Skeletal muscle tissue (tissue), 4 donors: ENCODE data around the gene ACOT6. TPM values are rescaled to one million over a fixed set of nuclear protein-coding genes. Genes with fewer than 3 reads are reported as not detected.
"Not testable (repeated sequence)": the region's sequence is repeated elsewhere in the genome, so short reads cannot be mapped to it uniquely, and the experiment has no call there.

ENCODE experiments used
- H3K27ac ChIP-seq: one replicate; pipeline ENCODE4 v1.7.0; 2013; ENCODE audit warnings: mild to moderate bottlenecking, low read depth, low read length, inconsistent platforms
- H3K27me3 ChIP-seq, 3 donors: one replicate each; pipeline ENCODE4 v1.7.0; 2013; ENCODE audit warnings: low read length in 3 of 3; ENCODE audit not compliant: control insufficient read depth in 3 of 3, insufficient read depth in 3 of 3
- H3K36me3 ChIP-seq, 3 donors: one replicate each; pipeline ENCODE4 v1.7.0; 2013; ENCODE audit warnings: low read length in 3 of 3; ENCODE audit not compliant: control insufficient read depth in 3 of 3, insufficient read depth in 3 of 3
- H3K4me1 ChIP-seq, 3 donors: one replicate each; pipeline ENCODE4 v1.7.0; 2013; ENCODE audit warnings: low read length in 3 of 3, mild to moderate bottlenecking in 3 of 3; ENCODE audit not compliant: control insufficient read depth in 3 of 3, insufficient read depth in 3 of 3
- H3K4me3 ChIP-seq, 3 donors: one replicate each; pipeline ENCODE4 v1.7.0; 2013; ENCODE audit warnings: low read length in 3 of 3
- H3K9ac ChIP-seq, 3 donors: one replicate each; pipeline ENCODE4 v1.7.0; 2013; ENCODE audit warnings: low read length in 3 of 3, mild to moderate bottlenecking in 3 of 3, moderate library complexity in 2 of 3, low read depth in 1 of 3
- H3K9me3 ChIP-seq, 3 donors: one replicate each; pipeline ENCODE4 v1.7.0; 2013; ENCODE audit warnings: low read length in 3 of 3; ENCODE audit not compliant: control insufficient read depth in 3 of 3
- total RNA-seq: library from RNA; depleted of rRNA; stranded (reverse); fragments of >200 nt; gene quantifications from one replicate; pipeline ENCODE4 v1.2.3, GENCODE V29; 2014
- donor health status: Osteomylitis.

ACOT6 gene
- total RNA-seq, 1 donor from 2014 or later = not detected

DNA sequence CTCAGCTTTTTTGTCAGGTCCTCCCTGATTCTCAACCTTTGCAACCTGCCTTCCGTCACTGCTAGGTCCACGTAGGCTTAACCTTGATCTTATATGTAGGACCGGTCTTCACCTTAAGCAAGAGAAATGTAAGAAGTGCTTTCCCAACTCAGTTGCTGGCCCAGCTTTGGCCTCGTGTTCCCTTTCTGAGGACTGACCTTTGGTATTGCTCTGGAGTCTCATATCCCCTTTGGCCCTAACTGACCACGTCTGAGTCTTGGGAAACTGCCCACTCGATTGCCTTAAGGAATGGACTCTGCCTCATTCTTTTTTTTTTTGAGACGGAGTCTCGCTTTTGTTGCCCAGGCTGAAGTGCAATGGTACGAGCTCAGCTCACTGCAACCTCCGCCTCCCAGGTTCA lies 8.0 kb downstream of the ACOT6 start:
- H3K9me3 ChIP-seq = no peaks in the 10 kb centered on the region
- H3K4me1 ChIP-seq = peaks cover 0 to 3% (median 0%) of the 10 kb centered on the region in 3 donors
- H3K36me3 ChIP-seq = no peaks in the 10 kb centered on the region
- H3K27me3 ChIP-seq = no peaks in the 10 kb centered on the region
- no peak overlapping the region for H3K4me3 ChIP-seq
- no peak overlapping the region for H3K9ac ChIP-seq
- no peak overlapping the region for H3K27ac ChIP-seq

DNA sequence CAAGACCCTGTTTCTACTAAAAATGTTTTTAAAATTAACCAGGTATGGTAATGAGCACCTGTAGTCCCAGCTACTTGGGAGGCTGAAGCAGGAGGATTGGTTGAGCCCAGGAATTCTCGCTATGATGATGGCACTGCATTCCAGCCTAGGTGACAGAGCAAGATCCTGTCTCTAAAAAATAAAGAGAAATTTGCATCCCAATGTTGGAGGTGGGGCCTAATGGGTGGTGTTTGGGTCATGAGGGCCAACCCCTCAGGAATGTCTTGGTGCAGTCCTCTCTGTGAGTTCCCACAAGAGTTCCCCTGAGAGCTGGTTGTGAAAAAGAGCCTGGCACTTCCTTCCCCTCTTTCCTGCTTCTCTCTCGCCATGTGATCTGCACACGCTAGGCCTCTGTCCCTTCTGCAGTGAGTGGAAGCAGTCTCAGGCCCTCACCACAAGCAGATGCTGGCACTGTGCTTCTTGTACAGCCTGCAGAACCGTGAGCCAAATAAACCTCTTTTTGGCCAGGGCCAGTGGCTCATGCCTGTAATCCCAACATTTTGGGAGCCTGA lies 11.3 kb downstream of the ACOT6 start:
- Histone ChIP-seq H3K27me3 (no peaks in the 10 kb centered on the region), H3K27ac (no peak overlapping the region), H3K9ac (no peak overlapping the region), H3K36me3 (no peaks in the 10 kb centered on the region), H3K4me1 (peaks cover 0 to 3% (median 0%) of the 10 kb centered on the region in 3 donors), H3K9me3 (no peaks in the 10 kb centered on the region), H3K4me3 (no peak overlapping the region)

DNA sequence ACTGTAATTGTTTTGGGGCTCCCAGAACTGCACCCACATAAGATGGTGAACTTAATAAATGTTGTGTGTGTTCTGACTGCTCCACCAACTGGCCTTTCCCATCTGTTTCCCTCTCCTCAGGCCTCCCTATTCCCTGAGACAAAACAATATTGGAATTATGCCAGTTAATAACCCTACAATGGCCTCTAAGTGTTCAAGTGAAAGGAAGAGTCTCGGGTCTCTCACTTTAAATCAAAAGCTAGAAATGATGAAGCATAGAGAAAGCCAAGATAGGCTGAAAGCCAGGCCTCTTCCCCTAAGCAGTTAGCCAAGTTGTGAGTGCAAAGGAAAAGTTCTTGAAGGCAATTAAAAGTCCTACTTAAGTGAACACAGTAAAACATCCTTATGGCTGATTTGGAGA lies 13.4 kb downstream of the ACOT6 start:
- no peak overlapping the region for H3K9ac ChIP-seq
- H3K4me1 ChIP-seq = no peaks in the 10 kb centered on the region
- H3K27ac ChIP-seq = no peak overlapping the region
- no peaks in the 10 kb centered on the region for H3K9me3 ChIP-seq
- H3K4me3 ChIP-seq = no peak overlapping the region
- H3K27me3 ChIP-seq = no peaks in the 10 kb centered on the region
- H3K36me3 ChIP-seq = no peaks in the 10 kb centered on the region

DNA sequence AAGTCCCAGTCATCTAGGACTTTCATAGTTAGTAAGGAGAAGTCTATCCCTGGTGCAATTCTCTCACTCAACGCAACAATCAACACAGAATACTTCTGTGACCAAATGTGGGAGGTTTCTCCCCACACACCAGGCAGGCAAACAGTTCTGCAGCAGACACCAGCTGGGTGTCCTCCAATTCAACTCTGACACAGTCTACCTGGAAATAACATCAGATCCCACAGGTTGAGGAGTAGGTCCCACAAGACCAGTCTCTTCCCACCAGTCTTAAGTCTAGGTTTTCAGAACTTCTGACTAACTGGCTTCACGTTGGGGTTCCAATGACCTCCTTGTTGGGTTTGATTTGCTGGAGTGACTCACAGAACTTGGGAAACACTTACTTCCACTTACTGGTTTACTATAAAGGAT lies 14.8 kb downstream of the ACOT6 start:
- Histone ChIP-seq H3K9ac (no peak overlapping the region), H3K4me1 (no peaks in the 10 kb centered on the region), H3K9me3 (no peaks in the 10 kb centered on the region), H3K27ac (no peak overlapping the region), H3K4me3 (no peak overlapping the region), H3K27me3 (no peaks in the 10 kb centered on the region), H3K36me3 (peaks cover 0 to 3% (median 0%) of the 10 kb centered on the region in 3 donors)

DNA sequence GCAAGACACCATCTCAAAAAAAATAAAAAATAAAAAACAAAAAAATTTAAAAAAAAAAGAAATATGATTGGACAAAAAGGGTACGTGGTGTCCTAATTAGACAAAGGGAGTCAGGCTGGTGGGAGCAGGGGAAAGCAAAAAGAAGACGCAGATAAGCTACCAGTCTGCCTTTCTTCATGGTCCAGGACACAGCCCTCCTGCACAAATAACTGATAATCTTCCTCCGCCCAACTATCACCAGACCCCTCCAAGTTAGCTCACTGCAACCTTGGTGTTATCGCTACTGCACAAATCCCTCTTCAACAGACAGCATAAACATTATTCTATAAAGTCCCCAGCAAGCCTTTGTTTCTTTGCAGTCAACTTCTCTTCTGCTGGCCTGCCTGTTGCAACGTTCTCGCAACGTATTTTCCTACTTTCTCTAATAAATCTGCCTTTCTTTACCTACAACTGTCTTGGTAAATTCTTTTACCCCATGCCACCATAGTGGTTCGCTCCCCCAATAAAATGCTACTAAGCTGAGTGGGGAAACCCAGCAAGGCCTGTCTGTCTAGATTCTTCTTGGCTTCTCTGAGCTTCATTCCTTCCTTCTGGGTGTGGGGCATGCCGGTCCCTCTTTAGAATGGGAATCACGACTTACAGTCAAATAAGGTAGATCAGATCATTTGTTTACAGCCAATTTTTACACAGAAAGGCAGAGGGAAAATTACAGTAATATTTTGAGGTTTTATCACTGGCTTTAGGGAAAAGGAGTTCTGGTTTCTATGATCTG lies 17.9 kb downstream of the ACOT6 start:
- Histone ChIP-seq H3K27me3 (no peaks in the 10 kb centered on the region), H3K36me3 (peaks cover 0 to 3% (median 0%) of the 10 kb centered on the region in 3 donors), H3K27ac (no peak overlapping the region), H3K4me3 (no peak overlapping the region), H3K4me1 (peaks cover 4 to 13% (median 6%) of the 10 kb centered on the region in 3 donors), H3K9ac (no peak overlapping the region), H3K9me3 (no peaks in the 10 kb centered on the region)

DNA sequence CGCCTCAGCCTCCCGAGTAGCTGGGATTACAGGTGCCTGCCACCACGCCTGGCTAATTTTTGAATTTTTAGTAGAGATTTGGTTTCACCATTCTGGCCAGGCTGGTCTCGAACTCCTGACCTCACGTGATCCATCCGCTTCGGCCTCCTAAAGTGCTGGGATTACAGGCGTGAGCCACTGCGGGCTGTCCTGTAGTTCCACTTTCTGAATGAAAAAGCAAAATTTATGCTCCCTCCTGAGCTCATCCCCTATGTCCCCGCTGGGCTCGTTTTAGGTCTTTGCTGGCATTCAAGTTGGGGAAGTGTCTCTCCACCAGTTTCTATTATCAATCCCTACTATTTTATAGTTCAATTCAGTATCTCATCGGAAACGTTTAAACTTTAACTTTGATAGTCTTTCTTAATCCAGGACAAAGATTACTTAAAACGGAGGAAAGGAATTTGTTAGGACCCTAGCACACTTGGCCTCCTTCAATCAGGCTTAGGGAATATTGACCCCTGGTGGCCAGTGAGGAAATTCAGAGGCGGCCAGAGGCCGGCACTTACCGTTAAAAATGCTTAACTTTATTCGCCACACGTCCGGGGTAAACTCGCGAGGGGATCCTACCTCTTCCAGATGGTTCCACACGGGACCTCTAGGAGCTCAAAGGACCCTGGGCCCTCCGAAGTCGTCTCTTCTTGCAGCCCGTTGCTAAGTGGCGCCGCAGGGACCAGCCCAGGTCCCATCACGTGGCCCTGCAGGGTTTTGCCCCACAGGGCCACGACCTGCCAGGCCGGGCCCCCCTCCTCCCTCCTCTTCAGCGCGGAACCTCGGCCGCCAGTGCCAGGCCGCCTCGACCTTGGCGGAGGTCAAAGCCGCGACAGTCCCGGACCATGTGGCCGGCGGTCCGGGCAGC lies 21.0 kb downstream of the ACOT6 start:
- Histone ChIP-seq H3K9ac (peak overlapping the region; percentile 50 to 86 (median 82)), H3K27me3 (no peaks in the 10 kb centered on the region), H3K4me1 (peaks cover 4 to 13% (median 6%) of the 10 kb centered on the region in 3 donors), H3K27ac (peak overlapping the region; percentile 42), H3K4me3 (peak overlapping the region; percentile 75 to 84 (median 83)), H3K36me3 (peaks cover 0 to 3% (median 0%) of the 10 kb centered on the region in 3 donors), H3K9me3 (no peaks in the 10 kb centered on the region)

DNA sequence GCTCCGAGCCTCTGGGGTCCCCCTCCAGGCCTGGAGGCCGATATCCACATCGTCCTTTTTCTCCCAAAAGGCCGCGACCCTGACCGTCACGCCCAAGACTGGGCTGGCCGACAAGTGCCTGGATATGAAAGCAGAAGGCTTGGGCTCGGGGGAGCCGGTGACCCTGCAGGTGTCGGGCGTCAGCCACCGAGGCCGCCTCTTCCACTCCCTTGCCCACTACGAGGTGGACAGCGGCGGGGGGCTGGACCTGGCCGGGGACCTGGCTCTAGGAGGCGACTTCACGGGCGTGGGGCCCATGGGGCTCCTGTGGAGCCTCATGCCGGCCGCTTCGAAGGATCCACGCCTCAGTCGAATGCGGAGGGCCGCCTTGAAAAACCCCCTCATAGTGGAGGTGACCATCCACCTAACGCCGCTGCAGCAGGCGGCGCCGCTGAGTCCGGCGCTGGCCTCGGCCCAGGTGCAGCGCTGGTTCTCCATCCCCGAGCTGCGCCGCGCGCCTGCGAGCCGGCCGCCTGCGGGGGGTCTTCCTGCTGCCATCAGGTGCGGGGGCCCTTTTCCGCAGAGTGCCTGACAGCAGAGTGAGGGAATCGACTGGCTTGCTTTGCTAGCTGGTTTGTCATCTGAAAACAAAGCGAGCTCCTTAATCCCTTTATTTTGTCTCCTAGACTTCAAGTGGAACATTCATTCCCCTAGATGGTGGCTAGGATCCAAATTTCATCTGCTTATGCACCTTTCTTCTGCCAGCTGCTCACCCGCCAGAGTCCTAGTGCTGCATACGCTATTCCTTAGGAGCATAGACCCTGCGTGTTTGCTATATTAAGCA lies 21.9 kb downstream of the ACOT6 start:
- Histone ChIP-seq H3K9me3 (no peaks in the 10 kb centered on the region), H3K4me3 (peak overlapping the region; percentile 75 to 84 (median 83)), H3K36me3 (peaks cover 0 to 3% (median 0%) of the 10 kb centered on the region in 3 donors), H3K9ac (peak overlapping the region; percentile 50 to 86 (median 82)), H3K27me3 (no peaks in the 10 kb centered on the region), H3K27ac (peak overlapping the region; percentile 42), H3K4me1 (peaks cover 4 to 13% (median 6%) of the 10 kb centered on the region in 3 donors)

DNA sequence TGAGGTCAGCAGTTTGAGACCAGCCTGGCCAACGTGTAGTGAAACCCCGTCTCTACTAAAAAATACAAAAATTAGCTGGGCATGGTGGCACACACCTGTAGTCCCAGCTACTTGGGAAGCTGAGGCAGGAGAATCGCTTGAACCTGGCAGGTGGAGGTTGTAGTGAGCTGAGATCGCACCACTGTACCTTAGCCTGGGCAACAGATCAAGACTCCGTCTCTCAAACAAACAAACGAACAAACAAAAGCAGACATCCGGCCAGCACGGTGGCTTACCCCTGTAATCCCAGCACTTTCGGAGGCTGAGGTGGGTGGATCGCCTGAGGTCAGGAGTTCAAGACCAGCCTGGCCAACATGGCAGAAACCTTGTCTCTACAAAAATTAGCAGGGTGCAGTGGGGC lies 24.0 kb downstream of the ACOT6 start:
- H3K27ac ChIP-seq, H3K4me3 ChIP-seq, H3K36me3 ChIP-seq, H3K9ac ChIP-seq, H3K27me3 ChIP-seq, H3K9me3 ChIP-seq: not testable (repeated sequence)
- H3K4me1 ChIP-seq = peaks cover 4 to 13% (median 6%) of the 10 kb centered on the region in 3 donors

DNA sequence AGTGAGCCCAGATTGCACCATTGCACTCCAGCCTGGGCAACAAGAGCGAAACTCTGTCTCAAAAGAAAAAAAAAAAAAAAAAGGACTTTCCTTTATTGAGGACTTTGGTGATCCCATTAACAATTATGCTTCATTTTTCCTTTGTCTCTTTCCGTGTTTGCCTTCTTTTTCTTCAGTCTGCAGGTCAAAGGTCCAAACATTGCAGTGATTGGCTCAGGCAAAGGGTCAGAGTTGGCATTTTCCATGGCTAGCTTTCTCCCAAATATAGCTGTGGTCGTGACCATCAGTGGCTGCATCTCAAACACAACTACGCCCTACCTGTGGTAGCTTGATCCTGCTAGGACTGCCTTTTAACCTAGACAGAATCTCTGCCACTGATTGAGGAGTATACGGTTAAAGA lies 25.5 kb downstream of the ACOT6 start:
- Histone ChIP-seq H3K36me3 (no peaks in the 10 kb centered on the region), H3K4me3 (no peak overlapping the region), H3K27ac (no peak overlapping the region), H3K9me3 (no peaks in the 10 kb centered on the region), H3K4me1 (peaks cover 4 to 12% (median 6%) of the 10 kb centered on the region in 3 donors), H3K27me3 (no peaks in the 10 kb centered on the region), H3K9ac (no peak overlapping the region)
